NCI-H748 (cell line): Measurements from ENCODE around the gene PCGF3.
"Not testable (repeated sequence)": the region's sequence is repeated elsewhere in the genome, so short reads cannot be mapped to it uniquely, and the experiment has no call there.

ENCODE experiments used
- DNase-seq: peaks from one replicate; lab custom pipeline; 2025; ENCODE audit not compliant: unreplicated experiment; lab: John Stamatoyannopoulos, UW

Gene PCGF3

DNA sequence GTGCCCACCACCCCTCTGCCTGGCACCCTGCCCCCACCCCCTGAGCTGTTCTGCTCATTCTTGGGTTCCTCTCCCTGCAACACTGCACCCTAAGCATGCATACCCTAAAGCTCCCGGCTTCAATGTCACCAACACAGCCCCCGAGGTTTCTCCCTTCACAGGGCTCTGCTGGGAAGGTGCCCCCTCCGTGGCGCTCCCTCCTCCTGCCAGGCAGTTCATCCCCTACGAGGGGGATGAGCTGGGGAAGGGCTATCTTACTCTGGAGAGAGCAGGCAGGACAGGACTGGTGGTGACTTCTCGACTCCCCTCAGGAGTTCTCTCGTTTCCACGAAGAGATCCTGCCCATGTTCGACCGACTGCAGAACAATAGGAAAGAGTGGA lies 38.1 kb upstream of the PCGF3 start:
- DNase-seq, result no peak

DNA sequence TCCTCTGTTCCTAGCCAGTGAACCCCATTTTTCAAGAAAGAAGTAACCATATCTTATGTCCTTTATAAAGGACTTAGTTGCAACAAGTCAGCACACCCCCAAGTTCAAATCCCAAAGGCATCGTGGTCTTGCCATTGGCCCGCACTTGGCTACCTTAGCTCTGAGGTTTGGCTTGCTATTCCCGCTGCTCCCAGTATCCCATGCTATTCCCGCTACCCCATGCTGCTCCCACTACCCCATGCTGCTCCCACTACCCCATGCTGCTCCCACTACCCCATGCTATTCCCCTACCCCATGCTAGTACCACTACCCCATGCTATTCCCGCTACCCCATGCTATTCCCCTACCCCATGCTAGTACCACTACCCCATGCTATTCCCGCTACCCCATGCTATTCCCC lies 37.4 kb upstream of the PCGF3 start:
- DNase-seq, result not testable (repeated sequence)

DNA sequence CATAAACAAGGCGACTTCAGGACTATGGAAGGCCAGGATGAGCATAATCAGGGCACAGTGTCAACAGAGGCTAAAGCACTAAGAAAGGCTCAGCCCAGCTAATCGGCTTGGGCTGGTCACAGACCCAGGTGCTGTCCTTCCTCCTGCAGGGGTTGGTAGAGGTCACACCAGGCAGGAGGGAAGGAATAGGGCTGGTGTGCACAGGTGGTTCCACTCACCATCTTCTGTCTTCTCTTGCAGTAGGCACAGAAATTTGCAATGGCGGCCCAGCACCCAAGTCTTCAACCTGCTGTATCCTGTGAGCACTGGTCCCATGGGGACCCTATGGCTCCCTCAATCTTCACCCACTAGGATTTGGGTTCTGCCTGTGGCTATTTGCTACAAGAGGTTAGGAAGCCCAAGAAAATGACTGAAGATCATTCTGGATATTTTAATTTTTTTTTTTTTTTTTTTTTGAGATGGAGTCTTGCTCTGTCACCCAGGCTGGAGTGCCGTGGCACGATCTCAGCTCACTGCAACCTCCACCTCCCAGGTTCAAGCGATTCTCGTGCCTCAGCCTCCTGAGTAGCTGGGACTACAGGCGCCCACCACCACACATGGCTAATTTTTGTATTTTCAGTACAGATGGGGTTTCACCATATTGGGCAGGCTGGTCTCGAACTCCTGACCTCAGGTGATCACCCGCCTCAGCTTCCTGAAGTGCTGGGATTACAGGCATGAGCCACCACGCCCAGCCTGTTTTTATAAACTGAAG lies 35.6 kb upstream of the PCGF3 start:
- not testable (repeated sequence) for DNase-seq

DNA sequence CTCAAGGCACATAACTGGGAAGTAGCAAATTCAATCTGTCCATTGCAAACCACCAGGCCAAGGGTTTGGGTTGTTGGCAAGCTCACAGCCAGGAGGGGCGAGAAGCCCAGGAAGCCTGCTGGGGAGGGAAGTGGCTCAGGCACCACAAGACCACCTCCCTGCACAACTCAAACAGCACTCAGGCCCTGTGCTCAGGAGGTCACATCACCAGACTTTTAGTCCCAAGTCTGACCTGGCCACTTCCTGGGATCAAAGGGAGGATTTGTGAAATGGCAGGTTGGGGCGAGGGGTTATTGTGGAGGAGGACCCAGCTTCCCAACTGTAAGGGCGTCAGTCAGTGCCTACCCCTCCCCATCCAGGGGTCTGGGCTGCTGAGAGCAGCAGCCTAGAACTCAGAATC lies 33.9 kb upstream of the PCGF3 start:
- DNase-seq, result no peak

DNA sequence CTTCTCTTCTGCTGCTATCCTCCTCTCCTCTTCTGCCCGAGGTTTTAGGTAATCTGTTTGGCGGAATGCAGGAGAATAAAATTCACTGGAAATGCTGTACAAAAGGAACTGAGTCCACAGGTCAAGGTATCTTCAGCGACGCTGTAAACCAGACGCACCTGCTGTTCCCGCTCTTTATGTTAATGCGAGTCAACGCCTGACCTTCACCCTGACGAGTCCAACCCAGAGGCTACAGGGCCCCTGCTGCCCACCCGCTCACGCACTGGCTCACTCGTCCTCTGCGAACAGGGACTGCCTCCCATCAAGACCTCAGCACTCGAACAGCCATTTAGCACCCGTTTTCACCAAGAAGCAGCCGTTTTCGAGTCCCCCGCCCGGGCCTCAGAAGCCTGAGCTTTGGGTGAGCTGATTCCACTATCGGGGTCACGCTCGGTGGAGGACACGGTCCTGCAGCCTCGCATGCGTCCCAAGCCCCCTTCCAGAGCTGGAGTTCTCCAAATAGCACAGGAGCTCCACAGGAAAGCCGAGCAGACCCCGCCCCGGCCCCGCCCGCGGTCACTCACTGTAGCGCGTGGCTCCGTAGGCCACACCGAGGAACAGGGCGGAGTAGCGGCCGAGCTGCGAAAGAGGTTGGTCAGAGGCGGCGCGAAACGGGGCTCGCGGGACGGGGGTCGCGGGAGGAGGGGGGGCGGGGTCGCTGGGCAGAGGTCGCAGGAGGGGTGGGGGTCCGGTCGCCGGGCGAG lies 32.1 kb upstream of the PCGF3 start:
- no peak for DNase-seq

DNA sequence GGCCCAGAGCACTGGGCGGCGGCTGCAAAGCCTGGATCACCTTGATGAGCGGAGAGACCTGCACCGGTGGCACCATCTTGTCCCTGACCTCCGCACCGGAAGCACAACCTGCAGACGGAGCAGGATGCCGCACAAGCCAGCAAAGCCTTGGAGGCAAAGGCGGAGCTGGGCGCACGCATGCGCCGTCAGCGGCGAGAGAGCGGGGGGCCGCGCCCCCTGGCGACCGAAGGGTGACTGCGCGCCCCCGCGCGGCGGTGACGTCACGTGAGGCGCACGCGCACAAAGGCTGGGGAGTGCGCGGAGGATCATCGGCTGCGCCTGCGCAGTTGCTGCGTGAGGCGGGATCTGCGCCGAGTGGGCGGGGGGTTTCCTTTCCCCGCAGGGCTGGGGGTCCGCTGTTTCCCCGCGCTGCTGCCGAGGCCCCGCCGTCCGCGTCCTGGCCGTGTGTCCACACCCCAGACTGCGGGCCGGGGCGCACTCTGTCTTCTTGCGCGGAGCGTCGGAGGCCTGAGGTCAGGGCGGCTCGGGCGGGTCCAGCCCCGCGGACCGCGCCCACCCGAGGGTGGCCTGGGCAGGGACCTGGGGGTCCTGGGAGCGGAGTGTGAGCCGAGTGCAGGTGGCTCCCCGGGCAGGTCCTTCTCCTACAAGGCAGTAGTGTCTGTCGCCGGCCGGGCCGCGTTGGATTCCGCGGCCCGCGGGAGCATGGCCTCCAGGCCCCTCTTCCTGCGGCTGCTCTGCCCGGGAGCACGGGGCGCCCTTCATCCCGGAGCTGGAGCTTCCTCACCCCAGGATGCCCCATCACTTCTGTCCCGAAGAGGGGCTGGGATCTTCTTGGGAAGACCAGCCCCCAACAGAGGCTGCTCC lies 31.2 kb upstream of the PCGF3 start, which contains the start of the genes ATP5ME and MYL5:
Gene ATP5ME (minus strand): TSS at position 105 of the 864 bp plus-strand sequence. CDS start 29 bp downstream, at position 76.
Gene MYL5 (plus strand): TSS at position 371 of the 864 bp plus-strand sequence. CDS start 3,485 bp downstream, outside the sequence.
- peak; percentile 82 for DNase-seq

DNA sequence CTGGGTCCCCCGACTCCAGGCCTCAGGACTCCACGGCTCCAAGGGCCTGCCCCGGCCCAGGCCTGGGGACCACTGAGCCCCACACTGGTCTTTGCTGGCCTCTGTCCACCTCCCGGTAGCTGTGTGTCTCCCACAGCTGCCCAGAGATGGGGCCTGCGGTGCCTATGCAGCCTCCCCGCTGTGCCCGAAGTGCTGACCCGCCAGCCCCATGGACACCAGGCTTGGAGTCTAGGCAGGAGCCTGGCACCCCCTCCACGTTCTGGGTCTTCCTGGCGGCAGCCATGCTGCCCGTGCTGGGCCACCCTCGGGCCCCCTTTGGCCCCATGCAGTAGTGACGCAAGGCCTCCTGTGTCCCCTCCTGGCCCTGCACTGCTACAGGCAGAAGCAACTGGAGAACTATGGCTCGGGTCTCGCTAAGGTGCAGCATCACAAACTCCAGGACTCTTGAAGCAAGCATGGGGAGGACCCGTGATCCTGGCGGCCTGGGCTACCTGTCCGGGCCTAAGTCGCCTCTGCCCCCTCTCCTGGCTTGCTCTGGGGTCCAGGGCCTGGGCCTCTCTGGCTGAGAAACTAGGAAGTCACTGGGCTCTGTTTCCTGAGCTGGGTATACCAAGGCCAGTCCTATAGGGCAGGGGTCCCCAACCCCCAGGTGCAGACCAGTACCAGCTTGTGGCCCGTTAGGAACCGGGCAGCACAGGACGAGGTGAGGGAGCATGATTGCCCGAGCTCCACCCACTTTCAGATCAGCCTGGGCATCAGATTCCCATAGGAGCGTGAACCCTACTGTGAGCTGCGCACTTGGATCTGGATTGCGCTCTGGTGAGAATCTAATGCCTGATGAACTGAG lies 30.4 kb upstream of the PCGF3 start:
- DNase-seq, result no peak

DNA sequence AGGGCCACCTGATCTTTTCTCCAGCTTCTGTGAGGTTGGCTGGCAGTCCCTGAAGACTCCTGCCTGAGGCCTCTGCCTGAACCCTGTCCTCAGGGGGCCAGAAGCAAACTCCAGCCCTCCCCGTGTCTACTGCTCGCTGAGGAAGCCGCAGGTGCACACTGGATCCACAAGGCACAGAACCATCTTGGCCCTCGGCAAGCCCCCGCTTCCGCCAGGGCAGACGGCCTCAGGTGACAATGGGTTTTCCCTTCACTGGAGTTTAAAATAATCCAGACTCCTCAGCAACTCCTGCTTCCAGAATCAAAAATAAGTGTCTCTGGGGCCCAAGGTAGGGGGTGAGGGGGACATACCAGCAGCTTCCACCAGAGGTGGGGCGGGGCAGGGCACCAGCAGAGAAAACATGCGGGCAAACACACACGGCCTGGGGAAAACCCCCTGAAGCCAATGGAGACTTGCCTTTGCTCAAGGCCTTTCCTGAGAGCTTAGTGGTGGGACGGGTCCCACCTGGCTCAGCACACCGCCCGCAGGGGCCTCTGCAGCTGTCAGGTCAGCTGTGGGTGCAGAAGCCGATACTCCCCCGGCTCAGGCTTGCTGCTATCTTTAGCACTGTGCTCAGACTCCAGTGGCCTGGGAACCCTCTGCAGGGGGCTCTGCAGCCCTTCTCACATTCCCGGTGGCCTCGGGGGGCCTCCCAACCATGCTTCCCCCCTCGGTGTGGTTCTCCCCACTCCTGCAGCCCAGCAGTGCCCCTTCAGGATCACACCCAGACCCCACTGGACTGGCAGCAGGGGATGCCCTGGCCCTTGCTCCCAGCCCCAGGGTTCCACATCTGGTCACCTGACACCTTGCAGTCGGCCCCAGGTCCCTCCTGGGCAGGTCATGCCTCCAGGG lies 29.4 kb upstream of the PCGF3 start:
- DNase-seq, result no peak

DNA sequence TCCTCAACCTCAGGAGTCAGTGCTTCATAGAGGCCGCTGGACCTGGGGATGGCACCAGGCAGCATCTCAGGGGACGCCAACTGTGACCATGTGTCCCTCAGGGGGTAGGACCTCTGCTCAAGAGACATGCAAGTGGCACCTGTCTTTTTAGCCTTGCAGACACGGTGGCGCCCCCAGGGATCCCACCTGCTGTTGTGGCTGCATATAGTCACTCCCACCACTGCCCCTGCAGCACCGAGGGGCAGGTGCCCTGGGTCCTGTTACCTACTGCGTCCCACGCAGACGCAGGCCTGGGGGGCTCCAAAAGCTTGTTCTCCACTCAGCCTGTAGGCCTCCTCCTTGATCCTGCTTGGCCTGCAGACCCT lies 28.8 kb upstream of the PCGF3 start:
- no peak for DNase-seq

DNA sequence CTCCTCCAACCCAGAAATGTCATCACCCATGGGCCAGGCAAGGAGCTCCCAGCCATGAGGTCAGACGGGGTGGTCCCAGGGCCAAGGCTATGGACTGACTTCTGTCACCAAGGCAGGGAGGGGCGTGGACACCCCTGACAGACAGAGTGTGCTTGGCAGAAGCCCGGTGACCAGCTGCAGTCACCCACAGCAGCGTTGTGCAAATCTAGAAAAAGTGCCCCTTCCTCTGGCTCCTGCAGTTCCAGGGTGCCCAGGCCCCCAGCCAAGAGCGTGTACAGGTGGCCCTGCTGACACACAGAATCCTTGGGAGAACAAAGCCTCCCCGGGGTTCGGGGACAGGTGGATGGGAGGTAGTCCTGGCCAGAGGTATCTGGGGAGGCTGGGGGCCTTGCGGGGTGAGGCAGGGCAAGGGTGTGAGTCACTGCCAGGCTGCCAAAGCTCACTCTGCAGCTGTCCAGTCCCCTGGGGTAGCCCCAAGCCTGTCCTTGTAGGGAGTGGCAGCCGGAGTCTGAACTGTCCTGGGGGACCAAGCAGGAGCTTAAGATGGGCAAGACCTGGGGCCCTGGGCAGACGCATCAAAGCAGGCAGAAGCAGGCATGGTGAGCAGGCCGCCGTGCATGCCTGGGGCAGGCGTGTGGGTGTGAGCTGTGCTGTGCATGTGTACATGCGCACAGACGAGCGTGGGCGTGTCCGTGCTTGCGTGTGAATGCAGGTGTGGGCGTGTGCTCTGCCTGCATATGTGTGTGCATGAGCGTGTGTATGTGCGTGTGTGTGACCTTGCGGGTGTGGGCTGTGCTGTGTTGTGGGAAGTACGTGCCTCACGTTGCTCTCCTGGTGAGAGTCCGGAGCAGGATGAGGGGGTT lies 28.0 kb upstream of the PCGF3 start:
- DNase-seq, result peak; percentile 41

DNA sequence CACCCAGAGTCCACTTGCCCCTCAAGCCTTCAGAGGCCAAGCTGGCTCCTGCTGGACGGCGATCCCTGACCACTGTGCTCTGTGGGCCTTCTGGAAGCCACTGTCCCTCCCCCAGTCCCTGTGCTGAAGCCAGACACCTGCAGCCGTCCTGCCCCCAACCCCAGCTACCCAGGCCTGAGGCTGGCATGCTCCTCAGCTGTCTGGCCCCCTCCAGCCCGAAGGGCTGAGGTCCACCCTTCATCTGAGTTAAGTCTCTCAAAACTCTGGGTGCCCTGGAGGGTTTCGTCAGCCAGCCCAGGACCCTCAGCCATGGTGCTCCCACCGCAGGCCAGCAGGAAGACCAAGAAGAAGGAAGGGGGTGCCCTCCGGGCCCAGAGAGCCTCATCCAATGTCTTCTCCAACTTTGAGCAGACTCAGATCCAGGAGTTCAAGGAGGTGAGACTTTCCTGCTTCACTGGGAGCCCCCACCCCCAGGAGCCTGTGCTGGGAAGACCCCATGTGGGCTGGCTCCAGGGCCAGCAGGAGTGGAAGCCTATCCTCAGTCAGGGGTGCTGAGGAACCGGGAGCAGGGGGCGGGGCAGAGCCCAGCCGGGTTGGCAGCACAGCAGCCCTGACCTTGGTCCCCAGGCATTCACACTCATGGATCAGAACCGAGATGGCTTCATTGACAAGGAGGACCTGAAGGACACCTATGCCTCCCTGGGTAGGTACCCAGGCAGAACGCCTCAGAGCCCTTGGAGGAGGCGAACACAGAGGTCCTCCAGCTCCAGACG lies 27.1 kb upstream of the PCGF3 start:
- DNase-seq, result no peak

DNA sequence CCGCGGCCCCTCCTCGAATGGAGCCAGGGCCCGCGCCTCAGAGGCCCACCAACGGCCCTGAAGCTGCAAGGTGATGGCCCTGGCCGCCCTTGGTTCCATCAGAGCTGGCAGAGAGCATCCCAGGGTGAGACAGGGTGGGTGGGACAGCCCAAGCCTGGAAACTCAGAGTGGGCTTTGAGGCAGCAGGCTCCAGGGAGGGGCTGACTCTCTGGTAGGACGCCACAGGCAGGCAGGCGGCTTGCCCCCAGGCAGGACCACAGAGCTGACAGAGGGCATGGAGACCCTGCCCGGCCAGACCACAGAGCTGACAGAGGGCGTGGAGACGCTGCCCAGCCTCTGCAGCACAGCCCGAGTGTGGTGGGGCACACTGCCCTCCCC lies 26.5 kb upstream of the PCGF3 start:
- no peak for DNase-seq

DNA sequence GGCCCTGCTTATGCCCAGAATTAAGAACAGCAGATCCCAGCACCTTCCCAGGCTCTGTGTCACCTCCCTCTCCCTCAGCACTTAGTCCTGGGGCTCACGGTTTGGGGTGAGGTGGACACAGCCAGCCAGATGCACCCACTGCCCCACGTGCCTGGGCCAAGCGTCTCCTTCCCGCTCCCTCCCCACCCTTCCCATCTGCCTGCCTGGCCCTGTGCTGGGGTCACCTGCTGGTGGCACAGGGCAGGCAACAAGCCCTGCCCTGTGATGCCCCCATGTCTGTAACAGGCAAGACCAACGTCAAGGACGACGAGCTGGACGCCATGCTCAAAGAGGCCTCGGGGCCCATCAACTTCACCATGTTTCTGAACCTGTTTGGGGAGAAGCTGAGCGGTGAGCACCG lies 26.0 kb upstream of the PCGF3 start:
- DNase-seq, result no peak

DNA sequence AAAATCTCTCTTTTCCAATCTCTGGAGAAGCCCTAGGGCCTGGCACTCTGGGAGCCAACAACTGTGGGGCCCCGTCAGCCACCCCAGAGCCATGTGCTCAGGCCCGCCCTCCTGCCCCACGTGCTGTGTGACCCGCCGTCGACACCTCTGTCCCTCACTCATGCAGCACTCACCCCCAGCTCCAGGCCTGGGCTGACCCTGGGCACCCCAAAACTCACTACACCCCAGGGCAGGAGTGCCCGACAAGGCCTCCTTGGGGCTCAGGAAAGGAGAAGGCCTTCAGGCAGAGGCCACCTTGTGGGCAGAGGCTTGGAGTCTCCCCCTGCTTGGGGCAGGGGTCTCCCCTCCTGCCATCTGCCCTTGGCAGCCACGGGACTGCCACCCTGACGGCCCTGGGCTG lies 25.5 kb upstream of the PCGF3 start:
- DNase-seq, result no peak

DNA sequence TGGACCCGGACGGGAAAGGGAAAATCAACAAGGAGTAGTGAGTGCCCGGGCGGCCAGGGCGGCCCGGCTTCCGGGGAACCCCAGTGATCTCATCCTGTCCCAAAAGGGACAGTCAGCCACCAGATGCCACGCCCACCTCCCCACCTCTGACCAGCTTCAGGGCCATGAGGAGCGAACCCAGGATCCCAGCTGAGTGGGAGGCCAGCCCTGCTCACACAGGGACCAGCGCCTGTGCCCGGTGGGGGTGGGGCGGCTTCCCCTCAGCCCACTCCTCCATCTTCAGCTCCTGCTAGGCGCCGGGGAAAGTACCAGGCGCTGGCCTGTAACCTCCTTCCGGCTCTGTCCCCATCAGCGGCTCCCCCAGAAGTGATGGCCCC lies 25.1 kb upstream of the PCGF3 start:
- no peak for DNase-seq

DNA sequence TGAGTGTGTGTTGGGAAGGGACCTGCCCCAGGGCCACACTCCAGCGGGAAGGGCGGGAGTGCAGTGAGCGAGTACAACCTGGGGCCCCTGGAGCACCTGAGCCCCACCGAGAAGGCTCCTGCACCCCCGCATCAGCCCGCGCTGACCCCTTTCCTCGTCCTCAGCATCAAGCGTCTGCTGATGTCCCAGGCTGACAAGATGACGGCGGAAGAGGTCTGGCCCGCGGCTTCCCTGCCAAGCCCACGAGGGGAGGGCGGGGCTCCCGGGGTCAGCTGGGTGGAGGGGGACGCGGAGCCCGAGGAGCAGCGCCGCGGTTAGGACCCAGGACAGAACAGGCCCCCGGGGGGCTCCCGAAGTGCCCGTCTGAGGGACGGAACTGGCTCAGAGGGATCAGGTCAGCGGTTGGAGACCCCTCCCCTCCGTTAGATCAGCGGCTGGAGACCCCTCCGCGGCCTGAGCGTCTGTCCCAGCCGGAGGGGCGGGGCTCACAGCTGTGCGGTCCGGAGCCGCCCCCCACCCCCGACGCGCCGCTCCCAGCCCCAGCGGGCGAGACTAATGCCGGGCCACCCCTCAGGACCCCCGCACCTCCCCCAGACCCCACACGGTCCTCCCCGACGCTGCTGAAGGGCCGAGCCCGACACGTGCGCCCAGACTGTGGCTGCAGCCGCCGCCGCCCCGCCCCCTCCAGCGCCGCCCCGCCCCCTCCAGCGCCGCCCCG lies 24.5 kb upstream of the PCGF3 start:
- no peak for DNase-seq

DNA sequence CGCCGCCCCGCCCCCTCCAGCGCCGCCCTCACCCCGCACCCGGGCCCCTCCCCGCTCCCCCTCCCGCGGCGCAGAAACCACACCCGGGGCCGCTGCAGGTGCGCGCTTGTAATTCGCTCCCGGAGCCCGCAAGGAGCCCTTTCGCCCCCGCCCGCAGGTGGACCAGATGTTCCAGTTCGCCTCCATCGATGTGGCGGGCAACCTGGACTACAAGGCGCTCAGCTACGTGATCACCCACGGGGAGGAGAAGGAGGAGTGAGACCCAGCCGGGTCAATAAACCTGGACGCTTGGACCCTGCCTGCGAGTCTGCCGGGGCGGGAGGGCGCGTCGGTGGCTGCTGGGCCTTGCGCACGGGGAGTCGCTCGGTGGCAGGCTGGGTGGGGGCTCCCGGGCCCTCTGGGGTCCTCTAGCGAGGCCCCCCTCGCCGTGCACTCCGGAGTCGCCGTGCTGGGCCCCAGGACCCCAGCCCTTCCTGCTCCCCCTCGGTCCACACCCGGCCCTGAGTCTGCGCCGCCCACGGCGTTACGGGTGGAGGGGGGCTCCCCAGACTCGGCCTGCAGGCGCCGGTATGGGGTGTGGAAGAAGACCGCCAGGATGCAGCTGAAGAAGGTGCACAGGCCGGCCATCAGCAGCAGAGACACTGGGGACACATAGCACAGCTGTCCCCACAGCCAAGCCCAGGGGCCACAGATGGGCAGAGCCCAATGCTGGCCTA lies 23.7 kb upstream of the PCGF3 start:
- peak; percentile 69 for DNase-seq
